OCI-LY1 (cell line): ENCODE measurements around the gene BCAR1.

Experiments used
- H2AFZ ChIP-seq: fragments of 200-600 bp; sonication (generic), shearing (Covaris generic); 2 replicates; pipeline ENCODE4 v1.6.0; 2014; ENCODE audit warnings: antibody characterized with exemption, mild to moderate bottlenecking, low read length
- H3F3A ChIP-seq: fragments of 200-600 bp; sonication (generic), shearing (Covaris generic); 2 replicates; pipeline ENCODE4 v1.6.0; 2014; ENCODE audit warnings: mild to moderate bottlenecking, antibody characterized with exemption, low read length, moderate library complexity; ENCODE audit not compliant: insufficient read depth
- H3K27ac ChIP-seq: fragments of 200-600 bp; sonication (generic); 2 replicates; pipeline ENCODE4 v1.5.1; 2014; ENCODE audit warnings: low read length, mixed run types, mild to moderate bottlenecking, low read depth; ENCODE audit not compliant: poor library complexity, severe bottlenecking
- H3K27me3 ChIP-seq: fragments of 200-600 bp; sonication (generic); 2 replicates; pipeline ENCODE4 v1.6.0; 2014; ENCODE audit warnings: antibody characterized with exemption, mild to moderate bottlenecking, low read length, moderate library complexity; ENCODE audit not compliant: insufficient read depth
- H3K36me3 ChIP-seq: fragments of 200-600 bp; sonication (generic); 2 replicates; pipeline ENCODE4 v1.6.1; 2014; ENCODE audit warnings: mild to moderate bottlenecking, antibody characterized with exemption, low read length, moderate library complexity, mixed read lengths; ENCODE audit not compliant: insufficient read depth
- H3K4me1 ChIP-seq: fragments of 200-600 bp; sonication (generic); 2 replicates; pipeline ENCODE4 v1.5.1; 2014; ENCODE audit warnings: mild to moderate bottlenecking, low read length, moderate library complexity; ENCODE audit not compliant: insufficient read depth, severe bottlenecking
- H3K4me2 ChIP-seq: fragments of 200-600 bp; sonication (generic), shearing (Covaris generic); 2 replicates; pipeline ENCODE4 v1.6.1; 2014; ENCODE audit warnings: low read length
- H3K4me3 ChIP-seq: fragments of 200-600 bp; sonication (generic); 2 replicates; pipeline ENCODE4 v1.5.1; 2014; ENCODE audit warnings: low read length, low read depth, mild to moderate bottlenecking, mixed read lengths; ENCODE audit not compliant: poor library complexity, severe bottlenecking
- H3K79me2 ChIP-seq: fragments of 200-600 bp; shearing (Covaris generic); 2 replicates; pipeline ENCODE4 v1.6.1; 2016; ENCODE audit warnings: mixed run types, low read length, mixed read lengths; ENCODE audit not compliant: insufficient read depth
- H3K9ac ChIP-seq: fragments of 200-600 bp; sonication (generic), shearing (Covaris generic); 2 replicates; pipeline ENCODE4 v1.6.1; 2014; ENCODE audit warnings: mild to moderate bottlenecking, low read length, mixed read lengths
- H3K9me2 ChIP-seq: fragments of 200-600 bp; sonication (generic), shearing (Covaris generic); 2 replicates; pipeline ENCODE4 v1.6.1; 2014; ENCODE audit warnings: low read depth, mild to moderate bottlenecking, low read length, mixed read lengths
- H3K9me3 ChIP-seq: fragments of 200-600 bp; shearing (Covaris generic); 2 replicates; pipeline ENCODE4 v1.6.1; 2014; ENCODE audit warnings: low read length, mixed read lengths
- H4K20me1 ChIP-seq: fragments of 200-600 bp; sonication (generic), shearing (Covaris generic); 2 replicates; pipeline ENCODE4 v1.6.0; 2016; ENCODE audit warnings: mild to moderate bottlenecking, low read length; ENCODE audit not compliant: insufficient read depth
- EZH2 ChIP-seq: fragments of 200-600 bp; sonication (generic), shearing (Covaris generic); IDR thresholded peaks from 2 replicates; pipeline ENCODE4 v1.8.0; 2017; ENCODE audit warnings: borderline replicate concordance, mixed run types, mild to moderate bottlenecking, antibody characterized with exemption, low read length, moderate library complexity, mixed read lengths
- TF ChIP-seq, protein P1 (sequence below): fragments of 200-600 bp; sonication (generic), shearing (Covaris generic); IDR thresholded peaks from 2 replicates; pipeline ENCODE4 v1.5.1; 2017; ENCODE audit warnings: mild to moderate bottlenecking, antibody characterized with exemption, low read length, moderate library complexity, mixed read lengths

Gene BCAR1

DNA sequence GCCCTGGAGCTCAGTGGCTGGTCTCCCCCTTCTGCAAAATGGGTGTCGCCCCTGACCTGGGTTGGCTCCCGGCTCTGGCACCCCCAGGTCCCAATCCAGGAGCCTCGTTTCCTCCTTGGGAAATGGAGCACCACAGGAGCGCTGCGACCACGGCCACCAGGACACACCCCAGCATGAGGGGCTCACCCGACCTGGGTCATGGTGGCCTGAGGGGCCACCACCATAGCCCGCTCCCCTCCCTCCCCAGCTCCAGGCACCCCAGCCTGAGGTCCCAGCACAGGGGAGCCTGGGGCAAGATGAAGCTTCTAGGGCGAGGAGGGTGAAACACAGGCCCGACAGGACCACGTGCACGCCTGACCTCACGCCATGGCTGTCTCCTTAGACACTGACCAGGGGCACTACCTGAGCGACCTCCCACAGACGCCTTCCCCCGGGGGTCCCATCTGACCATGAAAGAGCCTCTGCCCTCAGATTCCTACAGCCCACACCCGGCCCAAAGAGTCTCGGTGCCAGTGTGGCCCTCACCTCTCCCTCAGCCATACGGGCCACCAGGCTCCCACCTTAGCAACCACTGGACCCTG, 11.8 kb downstream of the BCAR1 start:
- no peaks in the 10 kb centered on the region for H3K79me2 ChIP-seq
- no peaks in the 10 kb centered on the region for H3K4me1 ChIP-seq
- 0 out of 2 replicates have a peak, but pooled peaks cover 7% of the 10 kb centered on the region for H3K27me3 ChIP-seq
- TF ChIP-seq, protein P1, sequence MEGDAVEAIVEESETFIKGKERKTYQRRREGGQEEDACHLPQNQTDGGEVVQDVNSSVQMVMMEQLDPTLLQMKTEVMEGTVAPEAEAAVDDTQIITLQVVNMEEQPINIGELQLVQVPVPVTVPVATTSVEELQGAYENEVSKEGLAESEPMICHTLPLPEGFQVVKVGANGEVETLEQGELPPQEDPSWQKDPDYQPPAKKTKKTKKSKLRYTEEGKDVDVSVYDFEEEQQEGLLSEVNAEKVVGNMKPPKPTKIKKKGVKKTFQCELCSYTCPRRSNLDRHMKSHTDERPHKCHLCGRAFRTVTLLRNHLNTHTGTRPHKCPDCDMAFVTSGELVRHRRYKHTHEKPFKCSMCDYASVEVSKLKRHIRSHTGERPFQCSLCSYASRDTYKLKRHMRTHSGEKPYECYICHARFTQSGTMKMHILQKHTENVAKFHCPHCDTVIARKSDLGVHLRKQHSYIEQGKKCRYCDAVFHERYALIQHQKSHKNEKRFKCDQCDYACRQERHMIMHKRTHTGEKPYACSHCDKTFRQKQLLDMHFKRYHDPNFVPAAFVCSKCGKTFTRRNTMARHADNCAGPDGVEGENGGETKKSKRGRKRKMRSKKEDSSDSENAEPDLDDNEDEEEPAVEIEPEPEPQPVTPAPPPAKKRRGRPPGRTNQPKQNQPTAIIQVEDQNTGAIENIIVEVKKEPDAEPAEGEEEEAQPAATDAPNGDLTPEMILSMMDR, result no peak
- no peak for TF ChIP-seq EZH2
- H2AFZ ChIP-seq, result no peak overlapping the region
- no peak overlapping the region for H3K27ac ChIP-seq
- H3K9ac ChIP-seq, result no peak overlapping the region
- H3K36me3 ChIP-seq, result no peaks in the 10 kb centered on the region; the same call in 1 of the 2 replicates
- H3K4me2 ChIP-seq, result no peak overlapping the region
- H4K20me1 ChIP-seq, result no peaks in the 10 kb centered on the region
- H3K4me3 ChIP-seq, result no peak overlapping the region
- no peaks in the 10 kb centered on the region for H3F3A ChIP-seq
- H3K9me2 ChIP-seq, result no peaks in the 10 kb centered on the region
- no peaks in the 10 kb centered on the region for H3K9me3 ChIP-seq

DNA sequence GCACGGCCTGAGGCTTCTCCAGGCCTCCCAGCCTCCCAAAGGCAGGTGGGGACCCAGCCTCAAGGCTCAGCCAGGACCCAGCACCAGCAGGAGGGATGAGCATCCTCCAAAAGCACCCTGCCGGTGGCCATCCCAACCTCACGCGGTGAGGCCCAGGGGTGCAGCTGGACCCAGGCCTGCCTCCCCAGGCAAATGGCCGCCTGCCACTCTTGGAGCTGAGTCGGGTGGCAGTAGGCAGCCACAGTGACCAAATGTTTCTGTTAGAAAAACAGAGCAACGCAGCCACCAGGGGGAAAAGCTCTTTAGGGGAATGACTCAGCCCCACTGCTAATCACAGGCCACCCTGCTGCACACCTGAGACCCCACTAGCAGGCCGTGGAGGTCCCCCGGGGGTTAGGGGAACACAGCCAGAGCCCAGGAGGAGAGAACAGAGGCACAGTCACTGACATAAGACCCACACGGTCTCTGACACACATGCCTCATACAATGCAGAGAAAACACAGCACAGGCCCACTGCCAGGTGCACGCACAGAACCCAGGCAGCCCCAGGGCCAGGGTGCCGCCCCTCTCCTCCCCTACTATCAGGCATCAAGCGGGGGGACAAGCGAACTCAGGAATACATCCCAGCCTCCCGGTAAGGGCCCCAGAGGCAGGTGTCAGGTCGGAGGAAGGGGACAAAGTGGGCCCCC, 12.4 kb downstream of the BCAR1 start:
- TF ChIP-seq, protein P1, result no peak
- no peak for TF ChIP-seq EZH2
- Histone ChIP-seq H3K9me2 (no peaks in the 10 kb centered on the region), H3K36me3 (no peaks in the 10 kb centered on the region; the same call in 1 of the 2 replicates), H3K4me3 (no peak overlapping the region), H3K27me3 (0 out of 2 replicates have a peak, but pooled peaks cover 7% of the 10 kb centered on the region), H2AFZ (no peak overlapping the region), H3K4me1 (no peaks in the 10 kb centered on the region), H3F3A (no peaks in the 10 kb centered on the region), H3K4me2 (no peak overlapping the region), H3K79me2 (no peaks in the 10 kb centered on the region), H4K20me1 (no peaks in the 10 kb centered on the region), H3K27ac (no peak overlapping the region), H3K9me3 (no peaks in the 10 kb centered on the region), H3K9ac (no peak overlapping the region)

DNA sequence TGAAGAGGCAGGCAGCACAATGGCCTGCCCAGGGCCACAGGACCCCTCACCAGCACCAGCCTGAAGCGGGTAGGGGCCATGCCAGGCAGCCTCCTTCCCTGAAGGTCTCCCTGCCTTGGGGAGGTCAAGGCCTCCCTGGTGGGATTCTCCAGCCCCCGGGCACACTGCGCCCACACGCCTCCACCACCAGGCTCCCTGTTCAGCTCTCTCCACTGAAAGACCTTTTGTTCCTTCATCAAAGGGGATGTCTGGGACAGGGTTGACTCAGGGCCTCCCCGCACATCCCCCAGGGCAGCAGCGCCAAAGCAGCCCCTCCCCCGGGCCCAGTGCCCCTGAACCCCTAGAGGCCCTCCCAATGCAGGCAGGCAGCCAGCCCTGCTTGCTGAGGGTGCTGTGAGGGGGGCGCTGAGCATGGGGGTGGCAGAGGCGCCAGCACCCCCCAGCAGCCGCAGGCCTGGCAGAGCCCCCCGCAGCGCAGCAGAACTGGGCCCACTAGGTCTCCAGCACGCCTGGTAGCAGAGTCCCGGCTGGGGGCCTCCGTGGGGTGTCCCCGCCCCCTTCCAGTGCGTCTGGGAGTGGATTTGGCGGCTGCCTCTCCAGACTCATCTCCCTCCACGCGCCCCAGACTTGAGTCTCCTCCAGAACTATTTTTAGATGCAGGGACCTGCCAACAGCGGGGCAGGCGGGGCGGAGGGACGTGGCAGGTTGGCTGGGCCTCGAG, 13.1 kb downstream of the BCAR1 start:
- no peak overlapping the region for H2AFZ ChIP-seq
- H4K20me1 ChIP-seq, result no peaks in the 10 kb centered on the region
- 0 out of 2 replicates have a peak, but pooled peaks cover 7% of the 10 kb centered on the region for H3K27me3 ChIP-seq
- H3K4me2 ChIP-seq, result no peak overlapping the region
- no peaks in the 10 kb centered on the region for H3F3A ChIP-seq
- H3K9me2 ChIP-seq, result no peaks in the 10 kb centered on the region
- TF ChIP-seq, protein P1, result no peak
- TF ChIP-seq EZH2, result no peak
- H3K9ac ChIP-seq, result no peak overlapping the region
- H3K36me3 ChIP-seq, result no peaks in the 10 kb centered on the region; the same call in 1 of the 2 replicates
- no peaks in the 10 kb centered on the region for H3K9me3 ChIP-seq
- no peak overlapping the region for H3K27ac ChIP-seq
- H3K79me2 ChIP-seq, result no peaks in the 10 kb centered on the region
- H3K4me3 ChIP-seq, result no peak overlapping the region
- H3K4me1 ChIP-seq, result no peaks in the 10 kb centered on the region
